ENCODE results near the gene MED13L.

Gene MED13L

GRCh38 chr12:115957686-115958290 is 319.7 kb downstream of the MED13L start:
- H3K9me3 ChIP-seq (ENCODE audit: control insufficient read depth, insufficient read depth, low read length), result no peaks in the 10 kb centered on the region
- no peak overlapping the region for H3K4me3 ChIP-seq (ENCODE audit: low read depth, low read length)
- no peaks in the 10 kb centered on the region for H3K36me3 ChIP-seq (ENCODE audit: control insufficient read depth, insufficient read depth, low read length)
- no peaks in the 10 kb centered on the region for H3K4me1 ChIP-seq (ENCODE audit: control insufficient read depth, insufficient read depth, low read length)
- H3K9ac ChIP-seq (ENCODE audit: low read depth, low read length), result no peak overlapping the region
- H3K27me3 ChIP-seq (ENCODE audit: control insufficient read depth, insufficient read depth, low read length), result no peaks in the 10 kb centered on the region

- Histone ChIP-seq H3K4me3 (ENCODE audit: low read depth, low read length) (no peak overlapping the region), H3K36me3 (ENCODE audit: control insufficient read depth, insufficient read depth, low read length) (no peaks in the 10 kb centered on the region), H3K9ac (ENCODE audit: low read depth, low read length) (no peak overlapping the region), H3K27me3 (ENCODE audit: control insufficient read depth, insufficient read depth, low read length) (no peaks in the 10 kb centered on the region), H3K4me1 (ENCODE audit: control insufficient read depth, insufficient read depth, low read length) (peaks cover 5% of the 10 kb centered on the region), H3K9me3 (ENCODE audit: control insufficient read depth, insufficient read depth, low read length) (no peaks in the 10 kb centered on the region)
Observed at GRCh38 chr12:115956659-115957058, 320.8 kb downstream of the MED13L start.

- Histone ChIP-seq H3K36me3 (ENCODE audit: control insufficient read depth, insufficient read depth, low read length) (no peaks in the 10 kb centered on the region), H3K9ac (ENCODE audit: low read depth, low read length) (no peak overlapping the region)
Observed at GRCh38 chr12:115956236-115956635, 321.3 kb downstream of the MED13L start.

GRCh38 chr12:115953450-115953849 is 324.0 kb downstream of the MED13L start:
- Histone ChIP-seq H3K9me3 (ENCODE audit: control insufficient read depth, insufficient read depth, low read length) (no peaks in the 10 kb centered on the region), H3K4me3 (ENCODE audit: low read depth, low read length) (no peak overlapping the region), H3K4me1 (ENCODE audit: control insufficient read depth, insufficient read depth, low read length) (peaks cover 5% of the 10 kb centered on the region), H3K27me3 (ENCODE audit: control insufficient read depth, insufficient read depth, low read length) (no peaks in the 10 kb centered on the region), H3K9ac (ENCODE audit: low read depth, low read length) (no peak overlapping the region), H3K36me3 (ENCODE audit: control insufficient read depth, insufficient read depth, low read length) (no peaks in the 10 kb centered on the region)

More at GRCh38 chr12:115956236-115956635, 321.3 kb downstream of the MED13L start:
- Histone ChIP-seq H3K27me3 (ENCODE audit: control insufficient read depth, insufficient read depth, low read length) (no peaks in the 10 kb centered on the region), H3K4me3 (ENCODE audit: low read depth, low read length) (no peak overlapping the region), H3K9me3 (ENCODE audit: control insufficient read depth, insufficient read depth, low read length) (no peaks in the 10 kb centered on the region), H3K4me1 (ENCODE audit: control insufficient read depth, insufficient read depth, low read length) (peaks cover 5% of the 10 kb centered on the region)

DNA sequence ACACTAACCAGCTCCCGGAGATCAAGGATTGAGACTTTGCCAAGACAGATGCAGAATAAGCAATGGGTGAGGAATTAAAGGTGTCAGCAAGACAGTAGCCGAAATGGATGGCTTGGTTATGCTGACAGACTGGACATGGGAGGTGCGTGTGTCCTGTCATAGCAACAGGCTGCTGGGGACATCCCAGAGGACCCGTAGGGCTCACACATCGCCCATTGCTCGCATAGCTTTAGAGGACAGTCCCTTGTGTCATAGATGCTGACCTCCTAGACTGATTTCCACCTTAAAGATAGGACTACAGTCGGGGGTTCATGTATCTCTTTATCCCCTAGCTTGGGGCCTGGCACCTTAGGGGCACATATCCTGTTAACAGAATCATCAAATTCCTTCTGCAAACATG is 324.5 kb downstream of the MED13L start:
- no peak overlapping the region for H3K9ac ChIP-seq (ENCODE audit: low read depth, low read length)
- H3K36me3 ChIP-seq (ENCODE audit: control insufficient read depth, insufficient read depth, low read length), result no peaks in the 10 kb centered on the region
- no peaks in the 10 kb centered on the region for H3K9me3 ChIP-seq (ENCODE audit: control insufficient read depth, insufficient read depth, low read length)
- H3K27me3 ChIP-seq (ENCODE audit: control insufficient read depth, insufficient read depth, low read length), result no peaks in the 10 kb centered on the region
- no peak overlapping the region for H3K4me3 ChIP-seq (ENCODE audit: low read depth, low read length)
- H3K4me1 ChIP-seq (ENCODE audit: control insufficient read depth, insufficient read depth, low read length), result peaks cover 5% of the 10 kb centered on the region

GRCh38 chr12:115950959-115951358 is 326.5 kb downstream of the MED13L start:
- H3K4me1 ChIP-seq (ENCODE audit: control insufficient read depth, insufficient read depth, low read length), result peaks cover 5% of the 10 kb centered on the region
- H3K27me3 ChIP-seq (ENCODE audit: control insufficient read depth, insufficient read depth, low read length), result no peaks in the 10 kb centered on the region
- H3K36me3 ChIP-seq (ENCODE audit: control insufficient read depth, insufficient read depth, low read length), result no peaks in the 10 kb centered on the region
- no peak overlapping the region for H3K4me3 ChIP-seq (ENCODE audit: low read depth, low read length)
- no peaks in the 10 kb centered on the region for H3K9me3 ChIP-seq (ENCODE audit: control insufficient read depth, insufficient read depth, low read length)
- no peak overlapping the region for H3K9ac ChIP-seq (ENCODE audit: low read depth, low read length)

GRCh38 chr12:115949675-115950074 is 327.8 kb downstream of the MED13L start:
- H3K27me3 ChIP-seq (ENCODE audit: control insufficient read depth, insufficient read depth, low read length), result no peaks in the 10 kb centered on the region
- no peaks in the 10 kb centered on the region for H3K36me3 ChIP-seq (ENCODE audit: control insufficient read depth, insufficient read depth, low read length)
- no peaks in the 10 kb centered on the region for H3K9me3 ChIP-seq (ENCODE audit: control insufficient read depth, insufficient read depth, low read length)
- H3K9ac ChIP-seq (ENCODE audit: low read depth, low read length), result no peak overlapping the region
- no peak overlapping the region for H3K4me3 ChIP-seq (ENCODE audit: low read depth, low read length)
- H3K4me1 ChIP-seq (ENCODE audit: control insufficient read depth, insufficient read depth, low read length), result peaks cover 5% of the 10 kb centered on the region

DNA sequence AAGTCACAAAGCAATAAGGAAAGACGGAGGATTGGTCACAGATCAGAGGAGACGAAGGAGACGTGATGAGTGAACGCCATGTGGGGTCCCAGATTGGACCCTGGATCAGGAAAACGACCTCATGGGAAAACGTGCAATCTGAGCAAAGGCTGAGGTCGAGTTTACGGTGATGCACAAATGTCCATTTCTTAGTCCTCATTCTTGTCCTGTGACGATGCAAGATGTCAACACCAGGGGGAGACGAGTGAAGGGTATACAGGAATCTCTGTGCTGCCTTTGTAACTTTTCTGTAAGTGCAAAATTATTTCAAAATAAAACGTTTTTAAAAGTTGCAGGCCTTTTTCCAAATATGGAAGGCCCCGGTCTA is 329.8 kb downstream of the MED13L start:
- Histone ChIP-seq H3K4me3 (ENCODE audit: low read depth, low read length) (no peak overlapping the region), H3K27me3 (ENCODE audit: control insufficient read depth, insufficient read depth, low read length) (no peaks in the 10 kb centered on the region), H3K4me1 (ENCODE audit: control insufficient read depth, insufficient read depth, low read length) (peaks cover 5% of the 10 kb centered on the region), H3K9ac (ENCODE audit: low read depth, low read length) (no peak overlapping the region), H3K9me3 (ENCODE audit: control insufficient read depth, insufficient read depth, low read length) (no peaks in the 10 kb centered on the region), H3K36me3 (ENCODE audit: control insufficient read depth, insufficient read depth, low read length) (no peaks in the 10 kb centered on the region)

GRCh38 chr12:115946867-115947695 is 330.4 kb downstream of the MED13L start:
- no peaks in the 10 kb centered on the region for H3K27me3 ChIP-seq (ENCODE audit: control insufficient read depth, insufficient read depth, low read length)

GRCh38 chr12:115946092-115946491 is 331.4 kb downstream of the MED13L start:
- Histone ChIP-seq H3K9me3 (ENCODE audit: control insufficient read depth, insufficient read depth, low read length) (no peaks in the 10 kb centered on the region), H3K36me3 (ENCODE audit: control insufficient read depth, insufficient read depth, low read length) (no peaks in the 10 kb centered on the region), H3K9ac (ENCODE audit: low read depth, low read length) (no peak overlapping the region), H3K4me1 (ENCODE audit: control insufficient read depth, insufficient read depth, low read length) (no peaks in the 10 kb centered on the region), H3K4me3 (ENCODE audit: low read depth, low read length) (no peak overlapping the region), H3K27me3 (ENCODE audit: control insufficient read depth, insufficient read depth, low read length) (no peaks in the 10 kb centered on the region)

More at GRCh38 chr12:115946867-115947695, 330.4 kb downstream of the MED13L start:
- no peaks in the 10 kb centered on the region for H3K9me3 ChIP-seq (ENCODE audit: control insufficient read depth, insufficient read depth, low read length)
- no peak overlapping the region for H3K4me3 ChIP-seq (ENCODE audit: low read depth, low read length)
- no peaks in the 10 kb centered on the region for H3K36me3 ChIP-seq (ENCODE audit: control insufficient read depth, insufficient read depth, low read length)
- H3K9ac ChIP-seq (ENCODE audit: low read depth, low read length), result no peak overlapping the region
- no peaks in the 10 kb centered on the region for H3K4me1 ChIP-seq (ENCODE audit: control insufficient read depth, insufficient read depth, low read length)

DNA sequence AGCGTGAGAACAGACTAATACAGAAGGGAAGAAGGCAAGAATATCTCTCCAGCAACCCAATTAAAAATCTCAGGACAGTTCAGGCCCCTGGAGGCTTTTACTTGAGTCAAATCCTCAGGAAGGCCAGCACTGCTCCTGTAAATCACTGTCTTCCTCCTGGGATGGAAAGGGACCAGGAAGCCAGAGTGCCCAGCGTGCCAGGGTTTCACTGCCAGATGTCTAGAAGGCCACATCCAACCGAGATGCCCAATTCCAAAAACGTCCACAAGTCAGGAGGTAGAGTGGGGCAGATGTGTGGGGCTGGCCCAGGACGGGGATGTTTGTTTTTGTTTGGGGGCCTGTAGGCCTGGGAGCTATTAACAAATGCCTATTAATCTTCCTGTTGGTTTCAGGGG is 332.0 kb downstream of the MED13L start:
- no peaks in the 10 kb centered on the region for H3K9me3 ChIP-seq (ENCODE audit: control insufficient read depth, insufficient read depth, low read length)
- no peak overlapping the region for H3K4me3 ChIP-seq (ENCODE audit: low read depth, low read length)
- H3K9ac ChIP-seq (ENCODE audit: low read depth, low read length), result no peak overlapping the region
- no peaks in the 10 kb centered on the region for H3K27me3 ChIP-seq (ENCODE audit: control insufficient read depth, insufficient read depth, low read length)
- no peaks in the 10 kb centered on the region for H3K36me3 ChIP-seq (ENCODE audit: control insufficient read depth, insufficient read depth, low read length)
- H3K4me1 ChIP-seq (ENCODE audit: control insufficient read depth, insufficient read depth, low read length), result no peaks in the 10 kb centered on the region

GRCh38 chr12:115944837-115945490 is 332.5 kb downstream of the MED13L start:
- H3K9ac ChIP-seq (ENCODE audit: low read depth, low read length), result no peak overlapping the region
- no peaks in the 10 kb centered on the region for H3K36me3 ChIP-seq (ENCODE audit: control insufficient read depth, insufficient read depth, low read length)
- H3K27me3 ChIP-seq (ENCODE audit: control insufficient read depth, insufficient read depth, low read length), result no peaks in the 10 kb centered on the region
- H3K9me3 ChIP-seq (ENCODE audit: control insufficient read depth, insufficient read depth, low read length), result no peaks in the 10 kb centered on the region
- H3K4me3 ChIP-seq (ENCODE audit: low read depth, low read length), result no peak overlapping the region
- no peaks in the 10 kb centered on the region for H3K4me1 ChIP-seq (ENCODE audit: control insufficient read depth, insufficient read depth, low read length)

All from iPS-15b (cell line).